Stimulated activated naive CD8-positive, alpha-beta T cell treated with anti-CD3 and anti-CD28 coated beads, Interleukin-15, Interleukin-2, amounts not matched to agents 100 U/mL and 50 U/mL, for 24 hours (primary cell): ENCODE results near the gene CDH12.
"Not testable (repeated sequence)": the region's sequence is repeated elsewhere in the genome, so short reads cannot be mapped to it uniquely, and the experiment has no call there.

Source experiments
- ATAC-seq: fragments of 150-1000 bp; cut with Tn5 transposase; one replicate; pipeline ENCODE4 v1.10.0; 2021
- DNase-seq: peaks from one replicate; pipeline ENCODE4 v3.0.0; 2021

CDH12 gene

GRCh38 chr5:22852807-22853660 lies at the start of gene CDH12:
CDH12 (minus strand) TSS chr5:22853344.
- DNase-seq (no peak), ATAC-seq (no peak)

- DNase-seq (no peak), ATAC-seq (no peak)
These were observed 48.7 kb upstream of the CDH12 start for GRCh38 chr5:22901885-22902284.

- DNase-seq (no peak), ATAC-seq (no peak)
These were observed 47.7 kb upstream of the CDH12 start for GRCh38 chr5:22900801-22901310.

GRCh38 chr5:22899341-22899740 lies 46.2 kb upstream of the CDH12 start:
- ATAC-seq = no peak
- DNase-seq = no peak

GRCh38 chr5:22896152-22896551 lies 43.0 kb upstream of the CDH12 start:
- DNase-seq = no peak
- ATAC-seq = no peak

- DNase-seq = no peak
- ATAC-seq = no peak
These were observed 39.3 kb upstream of the CDH12 start for GRCh38 chr5:22892441-22892840.

- ATAC-seq (no peak), DNase-seq (no peak)
These were observed 36.6 kb upstream of the CDH12 start for GRCh38 chr5:22889720-22890119.

GRCh38 chr5:22887566-22887965 lies 34.4 kb upstream of the CDH12 start:
- ATAC-seq = no peak

GRCh38 chr5:22858911-22859310 lies 5.8 kb upstream of the CDH12 start:
- not testable (repeated sequence) for ATAC-seq, DNase-seq

More at GRCh38 chr5:22887566-22887965, 34.4 kb upstream of the CDH12 start:
- DNase-seq = no peak

- ATAC-seq (no peak), DNase-seq (no peak)
These were observed 2.7 kb upstream of the CDH12 start for GRCh38 chr5:22855824-22856223.

GRCh38 chr5:22850981-22851380 lies 2.2 kb downstream of the CDH12 start:
- ATAC-seq = no peak
- DNase-seq = no peak

GRCh38 chr5:22846693-22847092 lies 6.5 kb downstream of the CDH12 start:
- DNase-seq (no peak), ATAC-seq (no peak)

GRCh38 chr5:22844636-22845035 lies 8.5 kb downstream of the CDH12 start:
- DNase-seq (no peak), ATAC-seq (no peak)

- DNase-seq = no peak
- no peak for ATAC-seq
These were observed 9.0 kb downstream of the CDH12 start for GRCh38 chr5:22844155-22844554.

- ATAC-seq = no peak
- no peak for DNase-seq
These were observed 10.6 kb downstream of the CDH12 start for GRCh38 chr5:22842574-22842973.

- DNase-seq = no peak
- ATAC-seq = no peak
These were observed 15.3 kb downstream of the CDH12 start for GRCh38 chr5:22837803-22838202.

- no peak for ATAC-seq
- no peak for DNase-seq
These were observed 17.5 kb downstream of the CDH12 start for GRCh38 chr5:22835686-22836085.

- DNase-seq = no peak
- ATAC-seq = no peak
These were observed 59.7 kb downstream of the CDH12 start for GRCh38 chr5:22793463-22793862.

- ATAC-seq (no peak), DNase-seq (no peak)
These were observed 65.3 kb downstream of the CDH12 start for GRCh38 chr5:22787807-22788206.

GRCh38 chr5:22787398-22787797 lies 65.7 kb downstream of the CDH12 start:
- ATAC-seq = no peak
- no peak for DNase-seq

- ATAC-seq = no peak
- no peak for DNase-seq
These were observed 72.4 kb downstream of the CDH12 start for GRCh38 chr5:22780756-22781155.

- ATAC-seq (no peak), DNase-seq (no peak)
These were observed 73.6 kb downstream of the CDH12 start for GRCh38 chr5:22779499-22779898.

- ATAC-seq (no peak), DNase-seq (no peak)
These were observed 76.9 kb downstream of the CDH12 start for GRCh38 chr5:22776285-22776684.

- ATAC-seq, DNase-seq: not testable (repeated sequence)
These were observed 78.9 kb downstream of the CDH12 start for GRCh38 chr5:22774214-22774613.
